A549 (cell line): ENCODE results near the gene PIF1. TPM values are rescaled to one million over a fixed set of nuclear protein-coding genes. Genes with fewer than 3 reads are reported as not detected.

Experiments used
- ATAC-seq, 2 experiments: fragments of 200-7000 bp in 1 of 2; fragments of >200 bp in 1 of 2; cut with Nextera tagmentation in 1 of 2; cut with Tn5 transposase in 1 of 2; 3 replicates each; pipeline versions ENCODE4 v1.8.0 to v1.9.1; 2018 to 2020; ENCODE audit warnings: mild to moderate bottlenecking in 1 of 2, moderate library complexity in 1 of 2
- CTCF ChIA-PET: fragments of 300-600 bp; sonication (Branson Sonifier 250); formaldehyde crosslinking; extraction: SDS; loops from one replicate; lab custom pipeline; 2021; ENCODE audit warnings: antibody characterized with exemption, inconsistent platforms; lab: Yijun Ruan, JAX
- POLR2A ChIA-PET: fragments of 350-600 bp; formaldehyde crosslinking; extraction: SDS; loops from one replicate; lab custom pipeline; 2021; ENCODE audit warnings: antibody characterized with exemption, inconsistent platforms; lab: Yijun Ruan, JAX
- DNase-seq, 2 experiments: peaks; one replicate each; pipeline versions ENCODE4 v3.0.0 to v3.0.0-alpha.2; 2011 to 2016; ENCODE audit warnings: low read depth in 1 of 2, low spot score in 1 of 2
- FAIRE-seq: peaks from 2 replicates; lab custom pipeline; 2011; peaks lifted over from hg19 to GRCh38; lab: Jason Lieb, UNC
- H3K27ac ChIP-seq, 2 experiments: fragments of >200 bp; sonication (Bioruptor Twin); formaldehyde crosslinking; 3 replicates each; pipeline ENCODE4 v1.5.1; 2016 to 2017
- H3K4me1 ChIP-seq: fragments of >200 bp; sonication (Bioruptor Twin); formaldehyde crosslinking; 3 replicates; pipeline ENCODE4 v1.6.1; 2016
- H3K4me2 ChIP-seq: fragments of >200 bp; sonication (Bioruptor Twin); formaldehyde crosslinking; 3 replicates; pipeline ENCODE4 v1.6.1; 2016
- H3K4me3 ChIP-seq: fragments of >200 bp; sonication (Bioruptor Twin); formaldehyde crosslinking; 3 replicates; pipeline ENCODE4 v1.5.1; 2016
- H3K9me3 ChIP-seq: fragments of >200 bp; sonication (Bioruptor Twin); formaldehyde crosslinking; 3 replicates; pipeline ENCODE4 v1.6.1; 2016
- BHLHE40 ChIP-seq: IDR thresholded peaks from 2 replicates; pipeline ENCODE4 v1.6.1; 2012; ENCODE audit warnings: low read depth, low read length, inconsistent platforms
- CBX8 ChIP-seq: fragments of 200-600 bp; sonication (generic); IDR thresholded peaks from 2 replicates; pipeline ENCODE4 v1.6.1; 2016
- CEBPB ChIP-seq, 2 experiments: fragments of >200 bp in 1 of 2; sonication (Bioruptor Twin) in 1 of 2; formaldehyde crosslinking in 1 of 2; IDR thresholded peaks; 2 replicates each; pipeline ENCODE4 v1.6.1; 2012 to 2016
- CHD4 ChIP-seq: fragments of 200-600 bp; sonication (generic); IDR thresholded peaks from 2 replicates; pipeline ENCODE4 v1.6.1; 2016; ENCODE audit warnings: antibody characterized with exemption, mild to moderate bottlenecking, borderline replicate concordance
- ESRRA ChIP-seq: fragments of 150-350 bp; IDR thresholded peaks from 2 replicates; pipeline ENCODE4 v1.6.1; 2014; ENCODE audit warnings: mild to moderate bottlenecking, low read length, borderline replicate concordance
- FOXS1 ChIP-seq: fragments of 250-450 bp; sonication (Bioruptor Pico); IDR thresholded peaks from 2 replicates; pipeline ENCODE4 v1.5.0; 2020; ENCODE audit warnings: mild to moderate bottlenecking, moderate library complexity
- HDAC2 ChIP-seq: fragments of 200-600 bp; sonication (generic); IDR thresholded peaks from 2 replicates; pipeline ENCODE4 v1.6.1; 2016
- HEYL ChIP-seq: fragments of 250-450 bp; sonication (Bioruptor Pico); IDR thresholded peaks from 2 replicates; pipeline ENCODE4 v1.8.0; 2021; ENCODE audit warnings: mild to moderate bottlenecking, moderate library complexity
- JUN ChIP-seq, 2 experiments: fragments of >200 bp; sonication (Bioruptor Twin); formaldehyde crosslinking; IDR thresholded peaks; 2 replicates in 1 of 2; 3 replicates in 1 of 2; pipeline ENCODE4 v1.6.1; 2016 to 2017
- KDM5A ChIP-seq: fragments of 200-600 bp; sonication (generic); IDR thresholded peaks from 2 replicates; pipeline ENCODE4 v1.6.1; 2016; ENCODE audit warnings: antibody characterized with exemption, mild to moderate bottlenecking
- MAFK ChIP-seq: fragments of 450-650 bp; IDR thresholded peaks from 2 replicates; pipeline ENCODE4 v1.6.1; 2014; ENCODE audit not compliant: partially characterized antibody
- MYC ChIP-seq: IDR thresholded peaks from 2 replicates; pipeline ENCODE4 v1.6.1; 2012; ENCODE audit warnings: mild to moderate bottlenecking, inconsistent platforms, low read length, improper control_type of control experiment, borderline replicate concordance
- PHF8 ChIP-seq: fragments of 200-600 bp; sonication (generic); IDR thresholded peaks from 2 replicates; pipeline ENCODE4 v1.6.1; 2016; ENCODE audit warnings: low read depth, mild to moderate bottlenecking, antibody characterized with exemption, moderate library complexity, borderline replicate concordance
- POLR2A ChIP-seq: IDR thresholded peaks from 2 replicates; pipeline ENCODE4 v1.6.1; 2012; ENCODE audit warnings: mild to moderate bottlenecking, low read length
- POLR2AphosphoS2 ChIP-seq: conservative IDR thresholded peaks from 2 replicates; pipeline ENCODE4 v1.6.1; 2012; ENCODE audit warnings: low read length, improper control_type of control experiment, inconsistent platforms
- SMC3 ChIP-seq: fragments of >200 bp; sonication (Bioruptor Twin); formaldehyde crosslinking; IDR thresholded peaks from 3 replicates; pipeline ENCODE4 v1.6.1; 2018; ENCODE audit warnings: inconsistent platforms
- TFCP2L1 ChIP-seq: fragments of 250-450 bp; sonication (Bioruptor Pico); IDR thresholded peaks from 2 replicates; pipeline ENCODE4 v1.5.0; 2021; ENCODE audit warnings: mild to moderate bottlenecking
- TP53 ChIP-seq: fragments of 250-450 bp; sonication (Bioruptor Pico); IDR thresholded peaks from 2 replicates; pipeline ENCODE4 v1.5.0; 2021; ENCODE audit warnings: mild to moderate bottlenecking, moderate library complexity
- ZC3H11A ChIP-seq: fragments of 450-650 bp; IDR thresholded peaks from 2 replicates; pipeline ENCODE4 v1.6.1; 2014; ENCODE audit warnings: antibody characterized with exemption, mild to moderate bottlenecking
- WGBS: methylation state at CpG from one replicate; pipeline ENCODE4 v1.1.6; 2017; ENCODE audit errors: missing lambda C conversion rate; 5-methylcytosine and 5-hydroxymethylcytosine counted together
- polyA plus RNA-seq, 4 experiments: library from polyadenylated mRNA; depleted of rRNA in 3 of 4; stranded (reverse); fragments of >200 nt; fragmentation: RNase III in 1 of 4; extraction: RNeasy Plus Mini Kit Qiagen cat#74134 plus additional on column Dnase treatment in 1 of 4; gene quantifications; 2 replicates in 3 of 4; 3 replicates in 1 of 4; pipeline ENCODE4 v1.2.3, GENCODE V29; 2011 to 2017
- TF ChIP-seq, protein P1 (sequence below): IDR thresholded peaks from 2 replicates; pipeline ENCODE4 v1.6.1; 2012
- TF ChIP-seq, protein P2 (sequence below): IDR thresholded peaks from 2 replicates; pipeline ENCODE4 v1.6.1; 2012
- TF ChIP-seq, protein P3 (sequence below): fragments of 200-600 bp; sonication (generic); IDR thresholded peaks from 2 replicates; pipeline ENCODE4 v1.6.1; 2016; ENCODE audit warnings: antibody characterized with exemption, mild to moderate bottlenecking, moderate library complexity
- TF ChIP-seq, protein P4 (sequence below): fragments of 150-350 bp; IDR thresholded peaks from 2 replicates; pipeline ENCODE4 v1.6.1; 2014; ENCODE audit warnings: low read depth, mild to moderate bottlenecking, low read length
- TF ChIP-seq, protein P5 (sequence below): fragments of 250-450 bp; sonication (Bioruptor Pico); IDR thresholded peaks from 2 replicates; pipeline ENCODE4 v1.5.0; 2021; ENCODE audit warnings: mild to moderate bottlenecking, moderate library complexity, borderline replicate concordance

Gene PIF1
- polyA plus RNA-seq, 2 of the 4 experiments (the other 2 are of a cell fraction), result 8.5 to 24.9 TPM

DNA sequence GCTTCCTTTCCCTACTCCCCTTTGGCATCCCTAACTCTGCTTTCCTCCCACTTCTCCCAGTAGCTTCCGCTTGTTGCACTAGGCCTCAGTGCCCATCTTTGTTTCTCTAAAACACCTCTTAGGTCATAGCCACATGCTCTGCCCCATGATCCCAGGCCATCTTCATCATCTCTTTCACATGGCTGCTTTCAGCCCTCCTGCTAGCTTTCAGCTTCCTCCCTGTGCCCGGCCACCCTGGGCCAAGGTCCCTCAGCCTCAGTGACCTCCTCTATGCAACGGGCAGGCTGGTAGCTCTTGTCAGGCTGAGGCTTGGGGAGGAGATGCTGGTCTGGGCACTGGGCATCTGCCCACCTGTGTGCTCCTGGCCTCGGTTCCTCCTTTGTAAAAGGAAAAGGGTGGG is 18.5 kb upstream of the PIF1 start:
- no peak for FAIRE-seq
- no peak overlapping the region for H3K4me3 ChIP-seq
- TF ChIP-seq, protein P1, sequence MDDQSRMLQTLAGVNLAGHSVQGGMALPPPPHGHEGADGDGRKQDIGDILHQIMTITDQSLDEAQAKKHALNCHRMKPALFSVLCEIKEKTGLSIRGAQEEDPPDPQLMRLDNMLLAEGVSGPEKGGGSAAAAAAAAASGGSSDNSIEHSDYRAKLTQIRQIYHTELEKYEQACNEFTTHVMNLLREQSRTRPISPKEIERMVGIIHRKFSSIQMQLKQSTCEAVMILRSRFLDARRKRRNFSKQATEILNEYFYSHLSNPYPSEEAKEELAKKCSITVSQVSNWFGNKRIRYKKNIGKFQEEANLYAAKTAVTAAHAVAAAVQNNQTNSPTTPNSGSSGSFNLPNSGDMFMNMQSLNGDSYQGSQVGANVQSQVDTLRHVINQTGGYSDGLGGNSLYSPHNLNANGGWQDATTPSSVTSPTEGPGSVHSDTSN, result no peak
- TF ChIP-seq TP53 (CRISPR knock-in tag) (no peak), ZC3H11A (no peak), POLR2AphosphoS2 (no peak), SMC3 (no peak), BHLHE40 (no peak), POLR2A (no peak), KDM5A (no peak), CHD4 (no peak), HDAC2 (no peak), JUN (IDR thresholded peaks at IDR 0.05) (no peak), PHF8 (no peak), CEBPB (IDR thresholded peaks at IDR 0.05) (no peak), TFCP2L1 (CRISPR knock-in tag) (no peak)
- TF ChIP-seq, protein P2, sequence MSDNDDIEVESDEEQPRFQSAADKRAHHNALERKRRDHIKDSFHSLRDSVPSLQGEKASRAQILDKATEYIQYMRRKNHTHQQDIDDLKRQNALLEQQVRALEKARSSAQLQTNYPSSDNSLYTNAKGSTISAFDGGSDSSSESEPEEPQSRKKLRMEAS, result no peak
- TF ChIP-seq, protein P3, sequence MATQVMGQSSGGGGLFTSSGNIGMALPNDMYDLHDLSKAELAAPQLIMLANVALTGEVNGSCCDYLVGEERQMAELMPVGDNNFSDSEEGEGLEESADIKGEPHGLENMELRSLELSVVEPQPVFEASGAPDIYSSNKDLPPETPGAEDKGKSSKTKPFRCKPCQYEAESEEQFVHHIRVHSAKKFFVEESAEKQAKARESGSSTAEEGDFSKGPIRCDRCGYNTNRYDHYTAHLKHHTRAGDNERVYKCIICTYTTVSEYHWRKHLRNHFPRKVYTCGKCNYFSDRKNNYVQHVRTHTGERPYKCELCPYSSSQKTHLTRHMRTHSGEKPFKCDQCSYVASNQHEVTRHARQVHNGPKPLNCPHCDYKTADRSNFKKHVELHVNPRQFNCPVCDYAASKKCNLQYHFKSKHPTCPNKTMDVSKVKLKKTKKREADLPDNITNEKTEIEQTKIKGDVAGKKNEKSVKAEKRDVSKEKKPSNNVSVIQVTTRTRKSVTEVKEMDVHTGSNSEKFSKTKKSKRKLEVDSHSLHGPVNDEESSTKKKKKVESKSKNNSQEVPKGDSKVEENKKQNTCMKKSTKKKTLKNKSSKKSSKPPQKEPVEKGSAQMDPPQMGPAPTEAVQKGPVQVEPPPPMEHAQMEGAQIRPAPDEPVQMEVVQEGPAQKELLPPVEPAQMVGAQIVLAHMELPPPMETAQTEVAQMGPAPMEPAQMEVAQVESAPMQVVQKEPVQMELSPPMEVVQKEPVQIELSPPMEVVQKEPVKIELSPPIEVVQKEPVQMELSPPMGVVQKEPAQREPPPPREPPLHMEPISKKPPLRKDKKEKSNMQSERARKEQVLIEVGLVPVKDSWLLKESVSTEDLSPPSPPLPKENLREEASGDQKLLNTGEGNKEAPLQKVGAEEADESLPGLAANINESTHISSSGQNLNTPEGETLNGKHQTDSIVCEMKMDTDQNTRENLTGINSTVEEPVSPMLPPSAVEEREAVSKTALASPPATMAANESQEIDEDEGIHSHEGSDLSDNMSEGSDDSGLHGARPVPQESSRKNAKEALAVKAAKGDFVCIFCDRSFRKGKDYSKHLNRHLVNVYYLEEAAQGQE, result no peak
- ATAC-seq, result no peak
- no peak overlapping the region for H3K27ac ChIP-seq
- H3K4me1 ChIP-seq, result peaks cover 13% of the 10 kb centered on the region; the same call in 2 of the 3 replicates
- DNase-seq, result no peak
- ChIA-PET POLR2A (interaction anchor here (0.6 to 1.2 kb wide), 2 partner anchors 7 to 124 kb away, joined by 3 to 5 read pairs; no protein-coding TSS in a partner anchor), CTCF (interaction anchor here (0.8 to 2.7 kb wide), 6 partner anchors 8 to 112 kb away, joined by 3 to 12 read pairs (median 4); no protein-coding TSS in a partner anchor)
- no peaks in the 10 kb centered on the region for H3K9me3 ChIP-seq
- no peak overlapping the region for H3K4me2 ChIP-seq
- WGBS, result 86% methylated on average over 4 of the region's 4 CpGs

DNA sequence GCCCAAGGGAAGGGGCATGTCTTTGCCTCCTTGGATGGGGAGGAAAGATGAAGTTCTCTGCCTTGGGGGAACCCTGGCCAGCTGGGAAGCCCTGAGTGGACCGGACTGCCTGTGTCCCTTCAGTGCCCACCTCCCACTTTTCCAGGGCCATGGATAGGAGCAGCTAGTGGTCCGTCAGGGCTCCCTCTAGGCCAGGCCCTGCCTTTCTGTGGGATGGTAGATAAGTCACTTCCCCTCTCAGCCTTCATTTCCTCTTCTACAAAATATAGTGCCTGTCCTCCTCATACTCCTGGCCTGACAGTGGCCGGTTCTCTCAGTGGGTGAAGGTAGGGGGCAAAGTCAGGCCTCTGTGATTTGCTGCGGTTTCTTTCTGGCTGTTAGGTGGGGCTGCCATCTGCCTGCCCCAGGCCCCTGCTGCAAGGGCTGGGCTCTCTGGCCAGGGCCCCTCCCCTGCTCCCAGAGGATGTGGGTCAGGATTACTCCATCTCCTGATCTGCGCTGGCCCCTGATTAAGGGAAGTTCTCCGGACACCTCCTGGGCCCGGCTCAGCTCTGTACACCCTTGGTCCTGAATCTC is 17.6 kb upstream of the PIF1 start:
- POLR2A ChIA-PET, result interaction anchor here (1.2 kb wide), 1 partner anchor 8 kb away, joined by 3 read pairs; no protein-coding TSS in a partner anchor
- peak overlapping the region in 1 of 2 experiments; percentile 95; a peak in 3 of 6 replicates for H3K27ac ChIP-seq
- no peak overlapping the region for H3K4me3 ChIP-seq
- ATAC-seq (no peak), FAIRE-seq (no peak), DNase-seq (no peak)
- WGBS, result 86% methylated on average over 7 of the region's 7 CpGs
- CTCF ChIA-PET, result interaction anchor here (0.6 to 2.7 kb wide), 6 partner anchors 7 to 111 kb away, joined by 3 to 12 read pairs (median 4); no protein-coding TSS in a partner anchor
- H3K4me2 ChIP-seq, result peak overlapping the region; percentile 90; the same call in 2 of the 3 replicates
- peaks cover 13% of the 10 kb centered on the region; the same call in 2 of the 3 replicates for H3K4me1 ChIP-seq
- H3K9me3 ChIP-seq, result no peaks in the 10 kb centered on the region
- TF ChIP-seq HEYL (CRISPR knock-in tag) (no peak), HDAC2 (no peak), ZC3H11A (no peak), MAFK (no peak), JUN (IDR thresholded peaks at IDR 0.05) (no peak), ESRRA (no peak), FOXS1 (CRISPR knock-in tag) (no peak), CHD4 (no peak), MYC (no peak), PHF8 (no peak), POLR2AphosphoS2 (no peak), CBX8 (no peak)
- TF ChIP-seq, protein P2, result no peak
- TF ChIP-seq, protein P3, result no peak
- TF ChIP-seq, protein P4, sequence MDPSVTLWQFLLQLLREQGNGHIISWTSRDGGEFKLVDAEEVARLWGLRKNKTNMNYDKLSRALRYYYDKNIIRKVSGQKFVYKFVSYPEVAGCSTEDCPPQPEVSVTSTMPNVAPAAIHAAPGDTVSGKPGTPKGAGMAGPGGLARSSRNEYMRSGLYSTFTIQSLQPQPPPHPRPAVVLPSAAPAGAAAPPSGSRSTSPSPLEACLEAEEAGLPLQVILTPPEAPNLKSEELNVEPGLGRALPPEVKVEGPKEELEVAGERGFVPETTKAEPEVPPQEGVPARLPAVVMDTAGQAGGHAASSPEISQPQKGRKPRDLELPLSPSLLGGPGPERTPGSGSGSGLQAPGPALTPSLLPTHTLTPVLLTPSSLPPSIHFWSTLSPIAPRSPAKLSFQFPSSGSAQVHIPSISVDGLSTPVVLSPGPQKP, result no peak
- TF ChIP-seq, protein P5, sequence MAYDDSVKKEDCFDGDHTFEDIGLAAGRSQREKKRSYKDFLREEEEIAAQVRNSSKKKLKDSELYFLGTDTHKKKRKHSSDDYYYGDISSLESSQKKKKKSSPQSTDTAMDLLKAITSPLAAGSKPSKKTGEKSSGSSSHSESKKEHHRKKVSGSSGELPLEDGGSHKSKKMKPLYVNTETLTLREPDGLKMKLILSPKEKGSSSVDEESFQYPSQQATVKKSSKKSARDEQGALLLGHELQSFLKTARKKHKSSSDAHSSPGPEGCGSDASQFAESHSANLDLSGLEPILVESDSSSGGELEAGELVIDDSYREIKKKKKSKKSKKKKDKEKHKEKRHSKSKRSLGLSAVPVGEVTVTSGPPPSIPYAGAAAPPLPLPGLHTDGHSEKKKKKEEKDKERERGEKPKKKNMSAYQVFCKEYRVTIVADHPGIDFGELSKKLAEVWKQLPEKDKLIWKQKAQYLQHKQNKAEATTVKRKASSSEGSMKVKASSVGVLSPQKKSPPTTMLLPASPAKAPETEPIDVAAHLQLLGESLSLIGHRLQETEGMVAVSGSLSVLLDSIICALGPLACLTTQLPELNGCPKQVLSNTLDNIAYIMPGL, result no peak
